Natural killer cell (primary cell): ENCODE data around the gene BCAS3. TPM values are rescaled to one million over a fixed set of nuclear protein-coding genes. Genes with fewer than 3 reads are reported as not detected.

Experiments used
- ATAC-seq, 3 donors: fragments of 150-1000 bp in 2 of 3; fragments of 200-7000 bp in 1 of 3; cut with Tn5 transposase; 1 replicate in 1 of 3; 2 replicates in 2 of 3; pipeline ENCODE4 v1.10.0; 2021; ENCODE audit warnings: mild to moderate bottlenecking in 2 of 3, moderate library complexity in 2 of 3
- DNase-seq, 2 donors: peaks; one replicate each; pipeline versions ENCODE4 v3.0.0 to v3.0.0-alpha.2; 2013 to 2021; ENCODE audit warnings: mixed read lengths in 1 of 2
- H3K27ac ChIP-seq: one replicate; pipeline ENCODE4 v1.5.1; 2013; ENCODE audit warnings: mild to moderate bottlenecking, low read length
- H3K27me3 ChIP-seq: one replicate; pipeline ENCODE4 v1.6.1; 2013; ENCODE audit warnings: low read length; ENCODE audit not compliant: control insufficient read depth, insufficient read depth
- H3K36me3 ChIP-seq: one replicate; pipeline ENCODE4 v1.6.1; 2013; ENCODE audit warnings: low read length; ENCODE audit not compliant: control insufficient read depth, insufficient read depth
- H3K4me1 ChIP-seq: one replicate; pipeline ENCODE4 v1.6.1; 2013; ENCODE audit warnings: low read length; ENCODE audit not compliant: control insufficient read depth, insufficient read depth
- H3K4me3 ChIP-seq: one replicate; pipeline ENCODE4 v1.5.1; 2013; ENCODE audit warnings: low read length
- H3K9me3 ChIP-seq: one replicate; pipeline ENCODE4 v1.6.1; 2013; ENCODE audit warnings: low read length; ENCODE audit not compliant: control insufficient read depth, insufficient read depth
- H3K27ac Mint-ChIP-seq, 2 donors: one replicate each; pipeline ENCODE4 v1.8.0; 2022; ENCODE audit warnings: mild to moderate bottlenecking in 2 of 2, mixed read lengths in 2 of 2, moderate library complexity in 1 of 2
- H3K27me3 Mint-ChIP-seq, 2 donors: one replicate each; pipeline ENCODE4 v1.8.0; 2022; ENCODE audit warnings: low read depth in 2 of 2, mixed read lengths in 2 of 2
- H3K36me3 Mint-ChIP-seq: one replicate; pipeline ENCODE4 v1.8.0; 2022; ENCODE audit warnings: mixed read lengths
- H3K4me1 Mint-ChIP-seq, 2 donors: one replicate each; pipeline ENCODE4 v1.8.0; 2022; ENCODE audit warnings: mixed read lengths in 2 of 2
- H3K4me3 Mint-ChIP-seq: one replicate; pipeline ENCODE4 v1.8.0; 2022; ENCODE audit warnings: mild to moderate bottlenecking, moderate library complexity, mixed read lengths
- H3K9me3 Mint-ChIP-seq, 2 donors: one replicate each; pipeline ENCODE4 v1.8.0; 2022; ENCODE audit warnings: mixed read lengths in 2 of 2
- CTCF ChIP-seq: fragments of 200-600 bp; IDR thresholded peaks from one replicate; pipeline ENCODE4 v1.8.0; 2022; ENCODE audit warnings: antibody characterized with exemption
- WGBS: methylation state at CpG from one replicate; pipeline ENCODE4 v1.1.7; 2013; ENCODE audit warnings: missing lambda C conversion rate; ENCODE audit not compliant: insufficient coverage; 5-methylcytosine and 5-hydroxymethylcytosine counted together
- intact Hi-C: fragments of 100-400 bp; cut with micrococcal nuclease; formaldehyde crosslinking; loops from one replicate; pipeline ENCODE4 v1.14.2; 2022
- total RNA-seq, 4 donors: library from RNA; stranded (reverse); fragments of 120-200 nt in 1 of 4; gene quantifications; one replicate each; pipeline versions ENCODE4 v1.2.3 to v1.2.4, GENCODE V29; 2013 to 2022

The BCAS3 gene
- total RNA-seq, 3 donors from 2014 or later (not counting 1 experiment from before 2014, with no cell fraction given): 60.5 to 87.8 (median 72.0) TPM

DNA sequence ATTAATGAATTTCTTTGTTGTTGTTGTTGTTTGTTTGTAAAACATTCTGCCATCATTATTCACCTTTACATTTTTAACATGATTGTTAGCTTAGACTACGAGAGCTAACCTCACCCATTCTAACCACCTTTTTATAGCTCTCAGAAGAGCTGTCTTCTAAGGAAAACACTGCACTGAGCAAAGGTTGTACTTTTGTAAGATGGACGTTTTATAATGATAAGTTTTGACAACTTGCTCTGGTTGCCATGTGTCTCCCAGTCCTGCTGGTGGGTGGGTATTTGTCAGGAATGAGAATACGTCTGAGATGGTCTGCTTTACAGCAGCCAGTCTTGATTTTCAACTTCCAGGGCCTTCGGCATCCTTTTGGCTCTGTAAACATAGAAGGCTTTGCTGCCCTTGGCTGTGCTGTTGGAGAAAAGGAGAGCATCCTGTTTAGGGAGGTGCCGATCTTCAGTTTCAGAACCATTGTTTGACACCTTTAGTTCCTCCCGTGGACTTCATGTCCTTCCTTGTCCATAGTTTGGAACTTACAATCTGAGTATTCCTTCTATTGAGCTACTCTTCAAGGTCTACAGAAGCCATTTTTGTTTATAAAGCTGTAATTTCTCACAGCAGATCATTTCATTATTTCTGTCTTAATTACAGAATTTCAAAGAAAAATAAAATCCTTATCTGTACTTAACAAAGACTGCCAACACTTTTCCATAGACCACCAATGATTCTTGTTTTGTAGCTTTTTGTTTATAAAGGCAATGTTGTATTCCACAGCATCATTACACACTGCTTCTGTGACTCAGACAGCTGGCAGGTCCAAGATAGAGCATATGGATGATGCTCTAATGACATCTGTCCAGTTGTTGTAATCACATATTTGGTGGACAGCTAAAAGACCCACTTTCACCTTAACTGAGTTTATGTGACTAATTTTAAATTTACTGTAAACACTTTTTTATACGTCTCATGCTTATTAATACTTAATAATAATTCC lies 451.9 kb downstream of the BCAS3 start:
- Histone ChIP-seq H3K9me3 (no peaks in the 10 kb centered on the region), H3K4me1 (no peaks in the 10 kb centered on the region), H3K4me3 (no peak overlapping the region), H3K27ac (no peak overlapping the region), H3K36me3 (no peaks in the 10 kb centered on the region), H3K27me3 (no peaks in the 10 kb centered on the region)
- no peak for DNase-seq
- 87% methylated on average over 6 of the region's 7 CpGs for WGBS
- no peak overlapping the region for H3K4me3 Mint-ChIP-seq
- intact Hi-C loops: loop anchor here (10.0 kb wide), 1 partner anchor 125 kb away; no protein-coding TSS in a partner anchor
- TF ChIP-seq CTCF: no peak
- H3K4me1 Mint-ChIP-seq: peaks cover 0 to 6% of the 10 kb centered on the region in 2 donors
- H3K27me3 Mint-ChIP-seq: no peaks in the 10 kb centered on the region
- H3K9me3 Mint-ChIP-seq: no peaks in the 10 kb centered on the region
- ATAC-seq: no peak
- H3K36me3 Mint-ChIP-seq: no peaks in the 10 kb centered on the region
- H3K27ac Mint-ChIP-seq: peak overlapping the region in 1 of 2 donors; percentile 25

DNA sequence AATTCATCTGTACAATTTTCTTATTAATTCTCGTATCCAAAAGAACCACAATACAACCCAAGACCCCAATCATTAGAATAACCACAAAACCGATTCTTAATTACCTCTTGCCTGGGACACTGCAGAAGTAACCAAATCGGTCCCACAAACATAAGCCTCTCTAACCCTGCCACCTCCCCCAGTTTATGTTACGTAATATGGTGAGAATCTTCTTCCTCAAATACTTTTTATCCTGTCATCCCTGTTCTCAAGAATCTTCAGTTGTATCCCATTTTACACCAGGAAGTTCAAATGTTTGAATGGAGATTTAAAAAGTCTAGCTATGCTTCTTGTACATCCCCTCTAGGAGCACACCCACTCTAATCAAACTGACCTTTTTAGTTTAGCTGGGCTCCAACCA lies 452.7 kb downstream of the BCAS3 start:
- DNase-seq (no peak), ATAC-seq (no peak)
- Histone ChIP-seq H3K4me1 (no peaks in the 10 kb centered on the region), H3K4me3 (no peak overlapping the region), H3K27ac (no peak overlapping the region), H3K27me3 (no peaks in the 10 kb centered on the region), H3K9me3 (no peaks in the 10 kb centered on the region), H3K36me3 (no peaks in the 10 kb centered on the region)
- Mint-ChIP-seq H3K4me3 (no peak overlapping the region), H3K36me3 (no peaks in the 10 kb centered on the region), H3K27me3 (no peaks in the 10 kb centered on the region), H3K27ac (no peak overlapping the region), H3K9me3 (no peaks in the 10 kb centered on the region), H3K4me1 (peaks cover 0 to 6% of the 10 kb centered on the region in 2 donors)
- TF ChIP-seq CTCF: no peak
- intact Hi-C loops: loop anchor here (10.0 kb wide), 1 partner anchor 124 kb away; no protein-coding TSS in a partner anchor
- WGBS: 84% methylated on average over 3 of the region's 4 CpGs

- ATAC-seq (no peak), DNase-seq (no peak)
- H3K36me3 ChIP-seq: no peaks in the 10 kb centered on the region
- no peak overlapping the region for H3K27ac ChIP-seq
- no peaks in the 10 kb centered on the region for H3K9me3 ChIP-seq
- H3K4me3 Mint-ChIP-seq: no peak overlapping the region
- peaks cover 0 to 12% of the 10 kb centered on the region in 2 donors for H3K4me1 Mint-ChIP-seq
- intact Hi-C loops: loop anchor here (10.0 kb wide), 1 partner anchor 123 kb away; no protein-coding TSS in a partner anchor
- H3K4me3 ChIP-seq: no peak overlapping the region
- no peak for TF ChIP-seq CTCF
- WGBS: 100% methylated on average over 2 of the region's 2 CpGs
- H3K36me3 Mint-ChIP-seq: no peaks in the 10 kb centered on the region
- H3K27me3 ChIP-seq: no peaks in the 10 kb centered on the region
- H3K27me3 Mint-ChIP-seq: no peaks in the 10 kb centered on the region
- H3K9me3 Mint-ChIP-seq: no peaks in the 10 kb centered on the region
- no peaks in the 10 kb centered on the region for H3K4me1 ChIP-seq
- no peak overlapping the region for H3K27ac Mint-ChIP-seq
These were observed 453.9 kb downstream of the BCAS3 start for GRCh38 chr17:61131585-61131984.
